K562 (cell line): ENCODE results near the gene CRYAB. TPM values are rescaled to one million over a fixed set of nuclear protein-coding genes. Genes with fewer than 3 reads are reported as not detected.

Experiments
- ATAC-seq: fragments of 200-7000 bp; cut with Tn5 transposase; 3 replicates; pipeline ENCODE4 v1.9.1; 2020; ENCODE audit warnings: moderate library complexity
- BruUV-seq: library from RNA; stranded (reverse); fragments of 400-500 nt; replicated peaks from 2 replicates; lab custom pipeline; 2021; lab: Mats Ljungman, UMichigan
- CTCF ChIA-PET: fragments of 300-600 bp; formaldehyde crosslinking; extraction: SDS; loops from one replicate; lab custom pipeline; 2021; ENCODE audit warnings: low intra/inter-chr PET ratio; lab: Yijun Ruan, JAX
- POLR2A ChIA-PET: fragments of 300-600, 350-650 bp; sonication (Branson Sonifier 250); formaldehyde crosslinking; extraction: SDS; loops from one replicate; lab custom pipeline; 2021; ENCODE audit warnings: antibody characterized with exemption, inconsistent platforms; lab: Yijun Ruan, JAX
- DNase-seq, 4 experiments: peaks; one replicate each; pipeline versions ENCODE4 v3.0.0 to v3.0.0-alpha.2; 2011 to 2018; ENCODE audit warnings: low spot score in 3 of 4, mixed read lengths in 3 of 4; ENCODE audit errors: extremely low read depth in 1 of 4
- FAIRE-seq: peaks from 2 replicates; lab custom pipeline; 2011; peaks lifted over from hg19 to GRCh38; lab: Jason Lieb, UNC
- H2AFZ ChIP-seq: 2 replicates; pipeline ENCODE4 v1.6.0; 2011; ENCODE audit warnings: low read depth, low read length, control low read depth, inconsistent platforms
- H3K27ac ChIP-seq: fragments of 200-600 bp; 3 replicates; pipeline ENCODE4 v1.8.0; 2011; ENCODE audit warnings: low read depth, mild to moderate bottlenecking, control low read depth, inconsistent platforms, low read length, moderate library complexity, mixed read lengths; ENCODE audit errors: extremely low read depth
- H3K27me3 ChIP-seq, 2 experiments: fragments of 300-600 bp in 1 of 2; 2 replicates in 1 of 2; 3 replicates in 1 of 2; pipeline versions ENCODE4 v1.6.0 to v1.8.0; 2011; ENCODE audit warnings: inconsistent platforms in 2 of 2, low read length in 2 of 2, mild to moderate bottlenecking in 1 of 2, mixed read lengths in 1 of 2, moderate library complexity in 1 of 2; ENCODE audit not compliant: control insufficient read depth in 2 of 2, insufficient read depth in 2 of 2
- H3K36me3 ChIP-seq: fragments of 300-600 bp; 3 replicates; pipeline ENCODE4 v1.8.0; 2011; ENCODE audit warnings: mild to moderate bottlenecking, low read length, inconsistent platforms; ENCODE audit not compliant: control insufficient read depth, insufficient read depth
- H3K4me1 ChIP-seq, 2 experiments: fragments of 200-600 bp in 1 of 2; replicated peaks in 1 of 2; 2 replicates in 1 of 2; 3 replicates in 1 of 2; pipeline versions ENCODE4 v1.5.1 to v1.8.0; 2011; ENCODE audit warnings: inconsistent platforms in 2 of 2, low read length in 2 of 2, mild to moderate bottlenecking in 1 of 2, mixed read lengths in 1 of 2, moderate library complexity in 1 of 2; ENCODE audit not compliant: control insufficient read depth in 2 of 2, insufficient read depth in 2 of 2
- H3K4me2 ChIP-seq: 2 replicates; pipeline ENCODE4 v1.6.1; 2011; ENCODE audit warnings: low read length, control low read depth, inconsistent platforms, mixed read lengths; ENCODE audit not compliant: insufficient read depth
- H3K4me3 ChIP-seq: fragments of 200-600 bp; sonication (generic), shearing (Covaris generic); 2 replicates; pipeline ENCODE4 v1.5.1; 2016; ENCODE audit warnings: control low read depth, inconsistent platforms
- H3K79me2 ChIP-seq: fragments of 200-600 bp; 3 replicates; pipeline ENCODE4 v1.8.0; 2011; ENCODE audit warnings: low read length, inconsistent platforms; ENCODE audit not compliant: control insufficient read depth, insufficient read depth
- H3K9ac ChIP-seq, 2 experiments: 2 replicates each; pipeline versions ENCODE4 v1.6.0 to v1.6.1; 2011; ENCODE audit warnings: low read depth in 2 of 2, low read length in 2 of 2, control low read depth in 1 of 2, inconsistent platforms in 1 of 2, mild to moderate bottlenecking in 1 of 2, mixed read lengths in 1 of 2; ENCODE audit not compliant: insufficient read depth in 1 of 2
- H3K9me1 ChIP-seq: one replicate; pipeline ENCODE4 v1.6.0; 2011; ENCODE audit warnings: inconsistent platforms, mild to moderate bottlenecking, low read length, moderate library complexity; ENCODE audit not compliant: control insufficient read depth, insufficient read depth
- H3K9me3 ChIP-seq: replicated peaks from 2 replicates; pipeline ENCODE4 v1.5.1; 2011; ENCODE audit warnings: low read depth, low read length, inconsistent platforms; ENCODE audit not compliant: control insufficient read depth, insufficient read depth
- H4K20me1 ChIP-seq: replicated peaks from 2 replicates; pipeline ENCODE4 v1.6.1; 2011; ENCODE audit warnings: low read length, inconsistent platforms, mixed read lengths; ENCODE audit not compliant: control insufficient read depth, insufficient read depth
- BDP1 ChIP-seq: IDR thresholded peaks from 3 replicates; pipeline ENCODE4 v1.6.1; 2011; ENCODE audit not compliant: insufficient read length, insufficient read depth
- ELK3 ChIP-seq: fragments of 450-650 bp; formaldehyde crosslinking; IDR thresholded peaks from 2 replicates; pipeline ENCODE4 v1.4.0; 2020; ENCODE audit warnings: mild to moderate bottlenecking
- ZNF121 ChIP-seq: sonication (generic); formaldehyde crosslinking; conservative IDR thresholded peaks from 2 replicates; pipeline ENCODE4 v1.8.0; 2022; ENCODE audit warnings: missing genetic modification reagents
- ZNF395 ChIP-seq: fragments of 200-800 bp; sonication (Bioruptor generic); IDR thresholded peaks from 2 replicates; pipeline ENCODE4 v1.6.1; 2017; ENCODE audit warnings: missing genetic modification characterization, missing compliant biosample characterization
- ZNF764 ChIP-seq: fragments of 250-450 bp; sonication (Bioruptor Pico); IDR thresholded peaks from 2 replicates; pipeline ENCODE4 v1.4.0; 2020; ENCODE audit warnings: low read depth, mild to moderate bottlenecking, moderate library complexity
- ZNF830 ChIP-seq: fragments of 250-450 bp; sonication (Bioruptor Pico); IDR thresholded peaks from 2 replicates; pipeline ENCODE4 v1.5.0; 2021; ENCODE audit warnings: mild to moderate bottlenecking
- WGBS: fragments of 100-300 bp; shearing (Covaris generic); methylation state at CpG from one replicate; pipeline ENCODE4 v1.1.6; 2016; ENCODE audit warnings: low coverage, mixed read lengths; ENCODE audit not compliant: insufficient coverage; ENCODE audit errors: missing lambda C conversion rate; 5-methylcytosine and 5-hydroxymethylcytosine counted together
- in situ Hi-C: fragments of 300-500 bp; cut with MboI; formaldehyde crosslinking; loops from 4 replicates; pipeline ENCODE4 v1.15.0; 2018; ENCODE audit warnings: inconsistent platforms, mixed read lengths
- intact Hi-C: fragments of 100-400 bp; cut with micrococcal nuclease; formaldehyde crosslinking; loops from 2 replicates; pipeline ENCODE4 v1.14.2; 2022
- polyA plus RNA-seq, 8 experiments: library from polyadenylated mRNA; depleted of rRNA in 4 of 8; stranded (reverse) in 5 of 8; unstranded in 3 of 8; fragments of >200 nt; fragmentation: Nextera tagmentation in 2 of 8; fragmentation: Illumina TruSeq in 1 of 8; extraction: Ambion mirVana in 2 of 8; extraction: Trizol in 1 of 8; gene quantifications; 2 replicates each; pipeline versions ENCODE4 v1.2.1 to v1.2.3, GENCODE V29; 2011 to 2014; ENCODE audit warnings: inconsistent platforms in 1 of 8, missing spikeins in 1 of 8
- total RNA-seq, 7 experiments: library from RNA; depleted of rRNA in 6 of 7; stranded (reverse); fragments of >200 nt in 6 of 7; fragmentation: Illumina TruSeq in 2 of 7; extraction: Trizol in 2 of 7; gene quantifications; 2 replicates each; pipeline versions ENCODE4 v1.2.1 to v1.2.3, GENCODE V29; 2011 to 2021; ENCODE audit warnings: low replicate concordance in 1 of 7
- TF ChIP-seq, protein P1 (sequence below): fragments of 250-450 bp; sonication (Bioruptor Pico); IDR thresholded peaks from 2 replicates; pipeline ENCODE4 v1.5.0; 2021; ENCODE audit warnings: mild to moderate bottlenecking, moderate library complexity

The CRYAB gene
- total and polyA plus RNA-seq, 9 of the 15 experiments (the other 6 are each of a cell fraction or from before 2014, with no cell fraction given), result 0.83 to 7.5 (median 3.6) TPM

GRCh38 chr11:111917788-111918187 is 6.2 kb upstream of the CRYAB start:
- peaks cover 5 to 19% of the 10 kb centered on the region in 2 experiments for H3K4me1 ChIP-seq
- peak overlapping the region; percentile 88 for H2AFZ ChIP-seq
- CTCF ChIA-PET, result no interaction called here
- H3K79me2 ChIP-seq, result no peaks in the 10 kb centered on the region
- intact Hi-C loops, result no loop called here
- peaks cover 3% of the 10 kb centered on the region for H3K9me1 ChIP-seq
- H3K4me3 ChIP-seq, result no peak overlapping the region
- no TSS peak for BruUV-seq
- whole genome bisulfite sequencing, result 77% methylated on average over 3 of the region's 3 CpGs
- in situ Hi-C loops, result no loop called here
- FAIRE-seq (no peak), DNase-seq (no peak), ATAC-seq (no peak)
- H3K4me2 ChIP-seq, result no peak overlapping the region
- no peaks in the 10 kb centered on the region for H3K36me3 ChIP-seq
- H3K27me3 ChIP-seq, result no peaks in the 10 kb centered on the region
- no peak overlapping the region for H3K9ac ChIP-seq
- no peak for TF ChIP-seq ELK3 (CRISPR knock-in tag)
- no peaks in the 10 kb centered on the region for H4K20me1 ChIP-seq
- no peaks in the 10 kb centered on the region for H3K9me3 ChIP-seq
- POLR2A ChIA-PET, result interaction anchor here (0.8 to 1.1 kb wide), 2 partner anchors 8 to 9 kb away, joined by 4 read pairs; no protein-coding TSS in a partner anchor
- H3K27ac ChIP-seq, result no peak overlapping the region

- no peaks in the 10 kb centered on the region for H4K20me1 ChIP-seq
- no peaks in the 10 kb centered on the region for H3K9me3 ChIP-seq
- WGBS, result 41% methylated on average over 2 of the region's 2 CpGs
- no peak overlapping the region for H2AFZ ChIP-seq
- FAIRE-seq (no peak), DNase-seq (no peak), ATAC-seq (no peak)
- H3K4me3 ChIP-seq, result no peak overlapping the region
- intact Hi-C loops, result no loop called here
- peaks cover 2 to 24% of the 10 kb centered on the region in 2 experiments for H3K4me1 ChIP-seq
- CTCF ChIA-PET, result no interaction called here
- no TSS peak for BruUV-seq
- no peak overlapping the region for H3K27ac ChIP-seq
- peaks cover 3% of the 10 kb centered on the region for H3K9me1 ChIP-seq
- H3K27me3 ChIP-seq, result no peaks in the 10 kb centered on the region
- in situ Hi-C loops, result no loop called here
- POLR2A ChIA-PET, result interaction anchor here (0.8 to 1.1 kb wide), 2 partner anchors 8 to 9 kb away, joined by 4 read pairs; no protein-coding TSS in a partner anchor
- H3K79me2 ChIP-seq, result no peaks in the 10 kb centered on the region
- TF ChIP-seq, protein P1, sequence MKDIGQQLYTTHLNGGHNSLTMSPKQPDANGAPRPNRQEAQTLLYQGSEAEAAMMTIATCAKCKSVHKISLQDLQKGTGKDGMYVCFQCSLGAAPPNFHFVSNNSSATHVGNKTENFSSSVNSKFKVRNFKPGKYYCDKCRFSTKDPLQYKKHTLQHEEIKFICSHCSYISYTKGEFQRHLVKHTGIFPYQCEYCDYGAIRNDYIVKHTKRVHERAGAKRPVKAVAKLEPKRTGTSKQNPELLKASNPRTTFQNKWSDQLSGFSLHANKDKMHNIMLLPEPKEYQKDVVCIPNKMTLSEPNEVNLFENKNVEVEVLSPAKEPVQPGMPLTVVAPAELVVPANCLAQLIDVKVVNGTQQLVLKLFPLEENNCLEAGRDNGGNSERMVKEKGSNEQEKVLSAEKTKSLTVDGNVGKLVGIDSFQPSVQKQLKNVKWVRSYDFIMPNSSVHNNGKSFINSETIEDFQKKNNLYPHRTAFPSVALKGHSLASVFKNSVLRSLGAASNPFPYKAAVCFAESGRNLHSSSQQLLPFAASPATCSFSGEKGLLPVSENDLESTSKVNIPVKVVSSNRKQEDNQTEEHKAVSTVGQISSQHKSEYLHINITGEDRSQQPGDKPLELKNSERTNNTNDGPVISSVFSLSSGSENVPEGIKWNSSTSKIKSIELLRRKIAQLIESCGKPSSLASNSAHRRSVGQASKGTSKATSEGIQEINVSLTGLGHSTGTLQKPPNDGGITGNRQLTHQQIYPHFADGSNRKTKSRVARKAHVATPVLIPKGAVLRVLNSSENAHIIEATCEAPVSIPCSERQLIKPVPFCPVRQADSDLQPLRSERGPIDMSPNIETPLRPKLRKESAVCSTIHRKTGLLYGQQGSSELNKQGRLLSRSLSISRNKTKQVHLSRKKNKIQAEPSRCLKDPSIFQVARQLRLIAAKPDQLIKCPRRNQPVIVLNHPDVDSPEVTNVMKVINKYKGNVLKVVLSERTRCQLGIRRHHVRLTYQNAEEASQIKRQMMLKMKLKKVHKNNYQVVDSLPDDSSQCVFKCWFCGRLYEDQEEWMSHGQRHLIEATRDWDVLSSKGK, result no peak
- TF ChIP-seq ZNF121 (CRISPR knock-in tag) (0 out of 2 replicates have a peak, but pooled peaks have one; percentile 31), ZNF764 (CRISPR knock-in tag) (no peak), ZNF395 (CRISPR knock-in tag) (no peak), BDP1 (no peak), ZNF830 (CRISPR knock-in tag) (no peak)
- TF ChIP-seq, all 486 proteins: peak for 1
- Histone ChIP-seq H3K36me3 (no peaks in the 10 kb centered on the region), H3K9ac (no peak overlapping the region), H3K4me2 (no peak overlapping the region)
These were observed 5.7 kb upstream of the CRYAB start for GRCh38 chr11:111917312-111917711.
